Activated T-helper 1 cell treated with Interleukin-2 at 50 U/mL for 16 hours (primary cell): ENCODE data around the gene SMAD7.

Experiments used
- DNase-seq: peaks from one replicate; pipeline ENCODE4 v3.0.0-alpha.2; 2020; ENCODE audit warnings: low read depth

The SMAD7 gene

DNA sequence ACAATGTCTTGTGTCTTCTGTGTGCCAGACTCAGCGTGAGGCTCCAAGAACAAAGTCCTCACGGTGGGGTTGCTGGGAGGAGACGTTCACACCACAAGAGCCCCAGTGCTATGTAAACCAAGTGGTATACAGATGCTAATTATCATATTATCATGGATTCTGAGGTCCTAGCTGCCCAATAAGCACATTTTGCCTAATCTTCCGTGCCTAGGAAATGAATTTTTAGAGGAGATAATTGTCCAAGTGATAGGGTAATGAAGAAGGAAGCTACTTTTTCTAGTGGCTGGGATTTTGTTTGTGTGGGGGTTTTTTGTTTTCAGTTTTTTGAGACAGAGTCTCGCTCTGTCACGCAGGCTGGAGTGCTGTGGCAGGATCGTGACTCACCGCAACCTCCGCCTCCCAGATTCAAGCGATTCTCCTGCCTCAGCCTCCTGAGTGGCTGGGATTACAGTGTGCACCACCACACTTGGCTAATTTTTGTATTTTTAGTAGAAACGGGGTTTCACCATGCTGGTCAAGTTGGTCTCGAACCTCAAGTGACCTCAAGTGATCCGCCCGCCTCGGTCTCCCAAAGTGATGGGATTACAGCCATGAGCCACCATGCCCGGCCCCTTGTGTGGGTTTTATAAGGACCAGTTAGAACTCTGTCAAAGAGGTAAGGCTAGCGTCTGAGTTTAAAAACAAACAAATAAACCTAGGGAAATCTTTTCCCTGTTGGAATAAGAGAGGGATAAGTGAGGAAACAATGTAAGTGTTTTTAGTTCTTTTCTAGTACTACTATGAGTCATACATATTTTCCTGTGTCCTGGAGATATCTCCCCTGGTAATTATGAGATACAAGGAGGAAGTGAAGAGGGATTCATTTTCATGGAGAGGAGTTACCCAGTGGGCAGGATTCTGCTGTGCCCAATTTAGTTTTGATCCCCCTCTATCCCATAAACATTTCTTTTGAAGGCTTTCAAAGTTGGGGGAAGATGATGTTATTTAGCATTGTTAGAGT, 9.5 kb upstream of the SMAD7 start:
- no peak for DNase-seq

DNA sequence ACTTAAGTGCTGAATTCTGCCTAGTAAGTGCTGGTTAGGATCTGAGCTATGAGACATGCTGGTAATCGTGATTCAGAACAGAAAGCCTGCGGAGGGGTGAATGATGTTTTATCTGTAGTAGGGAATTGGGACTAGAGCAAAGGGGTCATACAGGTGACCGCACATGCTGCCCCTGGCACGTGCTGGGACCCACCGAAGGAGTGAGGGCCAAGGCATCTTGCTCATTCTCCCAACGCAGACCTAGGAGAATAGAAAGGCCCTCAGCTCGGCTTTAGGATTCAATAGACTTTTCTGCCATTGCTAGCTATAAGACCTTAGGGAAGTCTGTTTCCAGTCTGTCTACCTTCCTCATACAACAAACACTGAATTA, 8.8 kb upstream of the SMAD7 start:
- DNase-seq: no peak

DNA sequence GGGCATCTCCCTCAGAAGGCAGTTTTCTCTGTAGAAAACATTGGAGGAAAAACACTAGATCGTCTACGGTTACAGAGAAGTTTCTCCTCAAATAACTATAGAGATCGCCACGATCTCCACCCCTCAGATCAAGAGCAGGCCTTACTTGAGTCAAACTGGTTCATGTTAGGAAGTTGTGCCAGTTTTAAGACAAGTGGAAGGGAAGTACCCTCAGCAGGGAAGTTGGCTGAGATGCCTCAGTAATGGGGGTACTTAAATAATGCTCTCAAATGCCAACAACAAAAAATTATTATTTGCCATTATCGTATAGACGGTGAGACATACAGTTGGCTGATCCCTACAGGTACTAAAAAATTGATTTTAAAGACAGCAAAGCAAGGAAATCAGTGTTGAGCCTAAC, 8.2 kb upstream of the SMAD7 start:
- no peak for DNase-seq

- no peak for DNase-seq
These were observed 6.9 kb upstream of the SMAD7 start for GRCh38 chr18:48957616-48958015.

DNA sequence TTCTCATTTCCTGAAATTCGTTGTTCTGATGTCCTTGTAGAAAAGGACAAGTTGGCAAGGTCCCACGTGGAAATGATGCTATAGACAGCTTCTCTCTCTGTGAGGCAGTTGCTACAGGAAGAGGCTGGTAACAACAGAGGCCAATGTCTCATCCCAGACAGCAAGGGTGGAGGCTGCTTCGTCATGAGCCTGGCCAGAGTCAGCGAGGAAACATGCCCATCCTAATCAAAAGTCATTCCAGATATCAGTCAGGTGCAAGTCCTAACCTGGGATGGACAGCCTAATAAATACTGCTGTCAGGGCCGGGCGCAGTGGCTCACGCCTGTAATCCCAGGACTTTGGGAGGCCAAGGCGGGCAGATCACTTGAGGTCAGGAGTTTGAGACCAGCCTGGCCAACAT, 6.4 kb upstream of the SMAD7 start:
- no peak for DNase-seq

GRCh38 chr18:48956356-48956755, 5.6 kb upstream of the SMAD7 start:
- no peak for DNase-seq

GRCh38 chr18:48955830-48956261, 5.1 kb upstream of the SMAD7 start:
- DNase-seq: no peak

DNA sequence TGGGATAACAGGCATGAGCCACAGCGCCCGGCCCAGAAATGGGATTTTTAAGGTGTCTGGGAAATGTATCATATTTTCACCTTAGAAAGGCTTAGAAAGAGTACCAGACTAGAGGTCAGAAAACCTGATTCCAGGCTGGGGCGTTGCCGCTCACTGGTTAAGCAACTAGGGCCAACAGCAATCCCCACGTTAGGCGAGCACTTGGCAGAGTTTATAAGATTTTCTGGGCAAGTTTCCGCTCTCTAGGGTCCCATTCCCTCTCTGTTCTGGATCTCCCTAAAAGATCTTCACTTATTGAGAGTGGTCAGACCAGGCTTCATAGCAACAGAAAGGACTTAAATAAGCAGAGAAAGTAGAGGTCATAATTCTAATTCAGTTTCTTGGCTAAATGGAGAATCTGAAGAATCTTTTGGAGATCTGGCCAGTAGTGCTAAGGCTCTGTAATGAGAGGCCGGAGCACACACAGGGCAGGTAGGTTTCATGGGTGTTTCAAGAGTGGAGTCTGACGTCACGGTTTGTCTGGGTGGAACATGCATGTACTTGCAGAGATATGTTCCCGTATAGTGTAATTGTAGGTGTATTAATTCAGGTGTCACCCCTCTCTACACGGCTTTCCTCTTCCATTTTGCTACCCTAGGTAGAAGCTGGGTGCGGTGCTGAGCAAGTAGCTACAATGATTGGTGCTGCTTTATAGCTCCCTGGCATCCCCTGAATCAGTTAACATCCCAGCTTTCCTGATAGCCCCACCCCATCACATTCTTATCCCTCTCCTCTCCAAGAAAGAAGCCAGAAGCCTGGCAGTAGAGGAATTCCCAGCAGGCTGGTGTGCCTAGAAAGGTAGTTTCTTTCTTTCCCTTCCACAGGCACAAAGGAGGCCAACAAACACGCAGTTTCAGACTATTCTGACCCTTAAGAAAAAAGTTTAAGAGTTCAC, 4.4 kb upstream of the SMAD7 start:
- no peak for DNase-seq

GRCh38 chr18:48953104-48953706, 2.4 kb upstream of the SMAD7 start:
- DNase-seq: no peak

GRCh38 chr18:48952287-48953103, 1.7 kb upstream of the SMAD7 start:
- no peak for DNase-seq

GRCh38 chr18:48951448-48952286, 902 bp upstream of the SMAD7 start:
- DNase-seq: peak; percentile 73

DNA sequence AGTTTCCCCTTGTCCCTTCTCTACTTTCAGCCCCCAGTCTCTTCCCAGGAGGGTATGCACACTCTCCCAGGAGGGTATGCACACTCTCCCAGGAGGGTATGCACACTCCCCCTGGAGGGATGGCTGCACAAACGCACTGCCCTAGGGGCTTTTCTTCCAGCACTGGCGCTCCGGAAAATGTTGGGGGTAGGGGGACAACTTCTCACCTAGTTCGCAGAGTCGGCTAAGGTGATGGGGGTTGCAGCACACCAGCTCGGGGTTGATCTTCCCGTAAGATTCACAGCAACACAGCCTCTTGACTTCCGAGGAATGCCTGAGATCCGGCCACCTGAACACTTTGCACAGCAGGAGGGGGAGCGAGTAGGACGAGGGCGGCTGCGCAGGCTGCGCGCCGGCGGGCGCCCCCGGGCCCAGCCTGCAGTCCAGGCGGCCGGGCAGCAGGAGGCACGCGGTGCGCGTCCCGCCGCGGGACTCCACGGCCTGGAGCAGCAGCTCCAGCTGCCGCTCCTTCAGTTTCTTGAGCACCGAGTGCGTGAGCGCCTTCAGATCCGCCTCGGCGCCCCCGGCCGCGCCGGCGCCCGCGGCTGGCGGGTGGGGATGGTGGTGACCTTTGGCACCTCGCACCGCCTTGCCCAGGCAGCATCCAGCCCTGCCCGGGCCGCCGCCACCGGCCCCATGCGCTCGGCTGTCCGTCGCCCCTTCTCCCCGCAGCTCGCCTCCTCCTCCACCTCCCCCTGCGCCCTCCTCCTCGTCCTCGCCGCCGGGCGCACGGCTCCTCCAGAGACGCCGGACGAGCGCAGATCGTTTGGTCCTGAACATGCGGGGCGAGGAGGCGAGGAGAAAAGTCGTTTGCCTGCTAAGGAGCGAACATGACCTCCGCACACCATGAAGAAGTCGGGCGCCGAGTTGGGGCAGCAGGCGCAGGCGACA, 894 bp downstream of the SMAD7 start:
- DNase-seq: peak; percentile 28

- DNase-seq: peak; percentile 55
These were observed 1.6 kb downstream of the SMAD7 start for GRCh38 chr18:48949050-48949605.

DNA sequence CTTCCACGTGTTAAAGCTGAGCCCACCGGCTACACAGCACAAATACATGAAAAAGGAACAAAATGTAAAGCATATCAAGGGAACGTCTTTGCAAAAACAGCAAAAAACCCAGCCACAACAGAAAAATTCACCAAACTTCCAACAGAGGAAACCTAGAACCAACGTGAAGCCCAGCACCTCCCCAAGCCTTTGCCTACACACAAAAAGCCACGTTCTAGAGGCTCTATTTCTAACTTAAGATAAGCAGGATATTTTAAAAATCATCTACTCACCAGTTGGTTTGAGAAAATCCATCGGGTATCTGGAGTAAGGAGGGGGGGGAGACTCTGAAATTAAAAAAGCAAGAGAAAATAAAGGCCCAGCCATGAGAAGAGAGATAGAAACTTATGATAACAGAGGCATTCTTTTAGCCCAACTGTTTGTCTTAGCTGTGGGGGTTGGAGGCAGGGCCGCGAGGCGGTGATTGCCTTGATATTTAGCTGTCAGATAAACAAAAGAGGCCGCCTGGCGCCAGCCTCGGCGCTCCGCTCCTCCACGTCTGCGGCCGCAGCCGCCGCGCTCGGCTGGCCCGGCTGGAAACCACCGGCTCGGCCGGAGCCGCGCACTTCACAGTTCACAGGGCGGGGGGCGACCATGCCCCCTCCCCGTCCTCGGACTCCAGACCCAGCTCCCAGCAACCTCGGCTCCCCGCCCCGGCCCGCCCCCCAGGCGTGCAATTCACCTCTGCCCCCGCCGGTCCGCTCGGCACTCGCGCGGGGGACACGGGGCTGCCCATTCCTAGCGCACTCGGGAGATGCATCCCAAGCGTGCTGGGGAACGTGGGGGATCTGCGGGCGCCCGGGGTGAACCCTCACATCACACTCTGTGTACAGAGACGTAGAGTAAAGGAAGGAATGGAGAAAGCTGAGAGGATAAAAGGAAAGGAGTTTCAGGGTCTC, 2.4 kb downstream of the SMAD7 start:
- DNase-seq: peak; percentile 25

DNA sequence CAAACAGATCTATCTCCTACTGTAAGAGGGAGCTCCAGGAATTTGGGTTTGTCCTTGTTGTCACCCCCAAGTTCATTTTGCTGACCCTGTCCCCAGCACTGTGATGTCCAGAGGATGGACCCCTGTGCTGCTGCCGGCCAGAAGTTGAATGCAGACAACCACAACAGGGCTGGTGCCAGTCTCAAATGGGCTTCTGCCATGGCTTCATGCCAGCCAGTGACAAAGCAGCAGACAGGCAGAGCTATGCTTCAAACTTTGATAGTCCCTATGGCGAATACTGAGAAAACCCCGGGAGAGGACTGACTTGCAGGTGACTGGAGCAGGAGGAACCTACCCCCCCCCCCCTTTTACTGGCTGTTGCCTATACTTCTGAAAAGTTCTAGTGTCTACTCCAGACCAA, 3.2 kb downstream of the SMAD7 start:
- no peak for DNase-seq

GRCh38 chr18:48947092-48947491, 3.7 kb downstream of the SMAD7 start:
- DNase-seq: no peak

DNA sequence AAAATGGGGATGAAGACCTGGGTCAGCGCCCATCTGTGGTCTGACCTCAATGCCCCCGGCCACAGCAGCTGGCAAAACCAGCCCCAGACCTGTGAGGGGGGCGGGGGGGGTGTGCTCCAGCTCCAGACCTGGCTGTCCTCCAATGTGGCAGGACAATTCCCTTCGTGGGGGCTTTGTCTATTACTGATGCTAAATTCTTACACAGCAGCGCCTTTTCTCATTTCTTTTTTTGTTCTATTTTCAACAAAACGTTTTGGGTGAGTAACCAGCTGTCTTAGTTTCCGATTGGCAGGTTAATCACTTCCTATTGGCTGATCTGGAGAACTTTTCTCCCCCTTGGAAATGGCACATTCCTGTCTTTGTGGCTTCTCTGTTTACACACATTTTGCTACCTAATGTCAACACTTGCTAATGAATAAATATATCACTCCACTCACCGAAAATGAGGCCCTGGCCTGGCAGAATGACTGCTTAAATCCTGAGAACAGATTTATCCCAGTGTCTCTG, 4.4 kb downstream of the SMAD7 start:
- DNase-seq: no peak

DNA sequence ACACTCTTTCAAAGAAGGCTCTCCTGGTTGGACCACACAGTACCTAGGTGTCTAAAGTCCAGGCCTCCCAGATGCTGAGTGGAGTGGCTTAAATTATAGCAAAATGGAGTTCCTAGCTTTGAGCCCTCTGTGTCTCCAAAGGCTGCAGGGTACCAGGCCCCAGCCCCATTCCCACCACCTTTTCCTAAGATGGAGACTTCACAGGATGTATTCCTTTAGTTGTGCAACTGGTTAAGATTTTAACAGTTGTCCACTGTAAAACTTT, 4.9 kb downstream of the SMAD7 start:
- DNase-seq: no peak
